Measurements from ENCODE around the gene MTG2.

MTG2 gene

DNA sequence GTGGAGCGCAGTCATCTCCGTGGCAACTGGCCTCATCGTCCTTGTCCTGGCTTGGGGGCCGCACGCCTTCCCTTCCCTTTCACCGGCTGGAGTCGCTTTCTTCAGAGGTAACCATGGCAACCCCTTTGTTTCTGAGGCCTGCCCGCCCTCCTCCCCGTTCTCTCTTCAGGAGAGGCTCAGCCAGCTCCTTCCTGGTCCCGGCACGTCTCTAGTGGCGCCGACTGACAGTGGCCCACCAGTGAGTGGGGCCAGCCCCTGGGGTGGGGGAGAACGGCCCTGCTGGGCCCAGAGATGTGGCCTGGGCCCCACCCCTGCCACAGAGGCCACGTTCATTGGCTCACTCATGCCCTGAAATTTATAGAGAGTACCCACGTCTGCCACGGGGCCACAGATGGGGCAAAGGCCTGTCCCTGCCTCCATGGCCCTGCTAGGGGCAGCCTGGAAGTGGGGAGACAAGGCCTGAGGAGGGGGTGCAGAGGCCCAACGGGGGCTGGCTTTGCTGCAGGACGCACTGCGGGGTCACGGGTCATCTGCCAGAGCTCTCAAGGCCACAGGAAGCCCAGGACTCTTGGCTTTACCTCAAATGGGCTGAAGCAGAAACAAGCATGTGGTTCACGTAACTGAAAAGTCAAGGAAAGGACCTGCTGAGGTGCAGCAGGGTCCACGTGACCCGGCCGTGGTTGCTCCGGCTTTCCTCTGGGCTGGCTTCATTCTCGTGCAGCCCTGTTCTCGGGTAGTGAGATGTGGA, 54.1 kb downstream of the MTG2 start:
- no peak for DNase-seq

DNA sequence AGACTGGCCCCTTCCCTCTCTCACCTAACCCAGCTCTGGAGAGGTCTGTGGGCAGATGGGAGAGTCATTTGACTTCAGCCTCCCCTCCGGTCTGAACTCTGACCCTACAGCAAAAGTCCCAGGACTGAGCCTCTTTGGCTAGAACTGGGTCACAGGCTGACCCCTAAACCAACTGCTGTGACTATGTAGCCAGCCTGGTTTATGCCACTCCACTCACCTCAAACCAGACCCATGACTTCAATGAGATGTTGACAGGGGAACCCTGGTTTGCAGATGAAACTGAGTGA, 54.6 kb downstream of the MTG2 start:
- no peak for DNase-seq

DNA sequence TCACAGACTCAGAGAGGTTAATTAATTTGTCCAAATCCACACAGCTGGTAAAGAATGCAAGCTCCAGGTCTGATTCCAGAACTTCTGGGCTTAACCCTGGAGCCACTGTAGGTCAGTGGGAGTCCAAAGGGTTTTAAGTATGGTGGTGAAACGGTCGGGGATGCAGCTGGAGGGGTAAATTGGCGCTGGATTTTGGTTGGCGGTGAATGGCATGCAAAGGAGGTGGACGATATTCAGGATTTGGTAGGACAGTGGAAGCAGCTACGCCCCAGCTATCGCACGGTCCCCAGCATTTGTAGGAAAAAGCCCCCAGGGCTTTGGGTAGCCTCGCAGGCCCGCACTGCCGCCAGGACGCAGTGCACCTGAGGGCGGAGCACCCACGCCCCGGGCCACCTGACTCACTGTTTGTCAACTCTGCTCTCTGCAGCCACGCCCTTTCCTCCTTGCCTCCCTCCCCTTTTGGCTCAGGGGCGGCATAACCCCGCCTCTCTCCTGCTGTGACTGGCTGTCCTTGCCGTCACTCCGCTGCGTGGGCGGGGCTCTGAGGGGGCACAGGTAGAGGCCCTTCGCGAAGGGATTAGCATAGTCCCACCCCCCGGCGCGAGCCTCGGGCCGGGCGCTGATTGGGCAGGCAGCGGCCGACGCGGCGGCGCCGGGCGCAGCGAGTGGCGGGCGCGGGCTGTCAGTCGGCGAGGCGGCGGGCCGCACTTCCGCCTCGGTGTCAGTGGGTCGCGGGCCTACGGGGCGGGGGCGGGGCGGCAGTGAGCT, 55.2 kb downstream of the MTG2 start, which contains the start of gene OSBPL2:
OSBPL2 (plus strand) TSS at position 721 of the 768 bp plus-strand sequence. CDS start 17,664 bp downstream, outside the sequence.
- peak; percentile 96 for DNase-seq

DNA sequence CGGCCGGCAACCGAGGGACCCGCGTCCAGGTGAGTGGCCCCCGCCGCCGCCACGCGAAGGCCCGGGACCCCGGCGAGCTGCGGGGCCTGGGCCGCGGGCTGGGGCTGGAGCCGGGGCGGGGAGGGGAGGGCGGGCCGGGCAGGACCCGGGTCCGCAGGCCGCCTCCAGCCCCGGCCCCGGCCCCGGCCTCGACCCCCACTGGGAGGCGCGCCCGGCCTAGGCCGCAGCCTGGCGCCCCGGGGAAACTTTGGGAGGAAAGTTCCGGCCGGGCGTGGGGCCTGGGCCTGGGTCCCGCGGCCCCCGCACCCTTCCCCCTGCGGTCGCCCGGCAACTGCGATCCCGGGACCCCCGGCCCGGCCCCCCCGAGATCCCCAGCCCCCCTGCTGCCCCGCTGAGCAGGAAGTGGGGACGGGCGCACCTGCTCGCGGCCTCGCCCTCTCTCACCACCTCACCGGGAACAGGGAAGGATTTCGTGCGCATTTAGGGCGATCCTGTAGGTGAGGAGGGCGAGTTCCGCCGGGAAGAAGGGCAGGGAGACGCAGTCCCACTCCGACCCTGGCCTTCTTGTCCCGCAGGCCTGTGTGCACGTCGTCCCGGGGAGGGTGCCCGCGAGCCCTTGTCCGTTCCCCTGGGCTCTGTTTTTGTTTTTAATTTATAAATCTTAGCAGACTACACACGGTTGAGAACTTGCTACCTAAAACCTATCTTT, 55.9 kb downstream of the MTG2 start:
- DNase-seq: peak; percentile 36

DNA sequence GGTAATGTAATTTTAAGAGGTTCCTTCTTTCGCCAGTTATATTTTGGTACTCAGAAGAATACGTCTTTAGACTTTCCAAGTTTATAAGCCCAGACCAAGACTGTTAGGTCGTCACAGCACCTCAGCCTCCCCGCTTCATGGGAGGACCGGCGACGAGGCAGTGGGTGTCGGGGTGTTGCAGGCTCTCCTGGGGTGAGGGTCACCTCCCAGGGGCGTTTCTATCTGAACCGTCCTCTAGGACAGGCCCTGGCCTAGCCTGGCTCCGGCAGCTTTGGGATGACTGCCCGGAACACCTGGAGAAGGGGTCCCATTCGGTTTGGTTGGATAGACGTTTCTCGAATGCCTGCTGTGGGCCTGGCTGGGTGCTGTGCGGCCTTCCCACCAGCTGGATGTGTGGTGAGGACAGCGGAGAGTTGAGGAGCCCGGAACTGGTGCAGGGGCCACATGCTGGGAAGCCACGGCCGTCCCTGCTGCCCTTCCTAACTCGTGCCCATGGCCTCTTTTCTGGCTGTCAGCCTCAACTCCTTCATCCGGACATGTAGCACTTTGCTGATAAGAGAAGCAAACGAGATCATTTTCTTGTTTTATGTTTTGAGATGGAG, 56.6 kb downstream of the MTG2 start:
- no peak for DNase-seq

DNA sequence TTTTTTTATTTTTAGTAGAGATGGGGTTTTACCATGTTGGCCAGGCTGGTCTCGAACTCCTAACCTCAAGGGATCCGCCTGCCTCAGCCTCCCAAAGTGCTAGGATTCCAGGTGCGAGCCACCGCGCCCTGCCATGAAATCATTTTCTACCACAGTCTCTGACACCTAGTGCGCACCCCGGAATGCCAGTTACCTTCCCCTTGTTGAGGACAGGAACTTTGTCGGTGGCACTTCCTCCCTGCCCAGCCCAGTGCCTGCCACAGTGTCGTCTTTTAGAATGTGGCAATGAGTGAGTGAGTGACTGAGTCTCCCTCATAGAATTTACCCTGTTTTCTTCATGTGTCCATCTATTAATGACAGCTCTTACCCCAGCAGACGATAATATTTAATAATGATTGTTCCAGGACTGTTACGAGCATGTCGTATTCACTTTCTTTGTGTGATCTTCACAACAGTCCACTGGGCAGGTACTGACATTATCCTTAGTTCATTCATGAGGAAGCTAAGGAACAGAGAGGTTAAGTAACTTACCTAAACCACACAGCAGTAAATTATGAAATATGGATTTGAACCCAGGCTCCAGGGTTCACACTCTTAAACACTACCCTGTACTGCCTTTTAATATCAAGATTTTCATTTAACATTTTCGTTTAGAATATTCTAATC, 57.3 kb downstream of the MTG2 start:
- no peak for DNase-seq

DNA sequence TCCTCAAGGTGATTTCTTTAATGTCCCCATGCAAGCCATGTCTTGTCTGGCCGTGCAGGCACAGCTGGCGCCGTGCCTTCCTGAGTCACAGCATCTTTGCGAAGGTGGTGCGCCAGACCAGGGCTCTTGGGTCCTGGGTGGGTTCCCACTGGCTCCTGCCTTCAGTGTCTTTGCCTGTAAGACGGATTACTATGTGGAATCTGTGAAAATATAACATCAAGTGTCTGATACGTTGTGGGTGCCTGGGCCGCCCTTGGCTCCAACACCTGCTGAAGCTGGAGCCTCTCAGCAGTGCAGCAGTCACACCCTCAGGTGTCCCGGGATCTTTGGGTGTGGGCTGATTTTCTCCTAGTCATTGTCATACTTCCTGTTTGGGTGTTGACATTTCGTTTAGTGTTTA, 58.7 kb downstream of the MTG2 start:
- DNase-seq: no peak

DNA sequence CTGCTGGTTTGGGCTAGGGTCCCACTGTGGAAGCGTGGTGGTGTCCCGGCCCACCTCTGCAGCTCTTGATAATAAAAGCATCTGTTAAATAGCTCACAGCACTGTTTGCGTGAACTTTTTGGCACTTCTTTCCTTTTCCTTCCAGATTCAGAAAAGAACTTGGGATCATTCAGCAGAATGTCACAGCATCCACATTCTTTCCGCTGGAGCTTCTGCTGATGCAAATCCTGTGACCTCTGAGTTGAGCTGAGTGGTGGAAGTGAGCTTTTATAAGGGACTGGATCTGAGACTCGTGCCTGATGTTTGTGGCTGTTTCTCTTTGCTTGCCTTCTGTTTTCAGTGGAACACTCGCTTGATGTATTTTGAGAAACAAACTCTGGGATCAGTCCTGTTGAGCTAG, 59.3 kb downstream of the MTG2 start:
- DNase-seq: no peak

DNA sequence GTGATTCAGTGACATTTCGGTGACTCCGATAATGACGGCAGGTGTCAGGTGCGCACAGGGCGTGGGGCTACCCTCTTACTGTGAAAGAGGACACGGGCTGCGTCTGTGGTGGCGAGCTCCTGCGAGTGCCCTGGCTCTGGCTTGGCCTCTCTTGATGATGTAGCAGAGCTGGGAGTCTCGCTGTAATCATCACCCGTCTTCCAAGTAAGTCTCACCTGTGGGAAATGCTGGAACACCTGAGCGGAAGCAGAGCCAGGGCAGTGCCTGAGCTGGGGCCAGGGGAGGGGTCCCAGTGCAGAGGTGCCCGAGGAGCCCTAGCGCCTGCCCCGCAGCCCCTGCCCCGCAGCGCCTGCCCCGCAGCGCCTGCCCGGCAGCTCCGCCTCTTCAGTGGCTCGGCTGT, 60.3 kb downstream of the MTG2 start:
- DNase-seq: no peak

DNA sequence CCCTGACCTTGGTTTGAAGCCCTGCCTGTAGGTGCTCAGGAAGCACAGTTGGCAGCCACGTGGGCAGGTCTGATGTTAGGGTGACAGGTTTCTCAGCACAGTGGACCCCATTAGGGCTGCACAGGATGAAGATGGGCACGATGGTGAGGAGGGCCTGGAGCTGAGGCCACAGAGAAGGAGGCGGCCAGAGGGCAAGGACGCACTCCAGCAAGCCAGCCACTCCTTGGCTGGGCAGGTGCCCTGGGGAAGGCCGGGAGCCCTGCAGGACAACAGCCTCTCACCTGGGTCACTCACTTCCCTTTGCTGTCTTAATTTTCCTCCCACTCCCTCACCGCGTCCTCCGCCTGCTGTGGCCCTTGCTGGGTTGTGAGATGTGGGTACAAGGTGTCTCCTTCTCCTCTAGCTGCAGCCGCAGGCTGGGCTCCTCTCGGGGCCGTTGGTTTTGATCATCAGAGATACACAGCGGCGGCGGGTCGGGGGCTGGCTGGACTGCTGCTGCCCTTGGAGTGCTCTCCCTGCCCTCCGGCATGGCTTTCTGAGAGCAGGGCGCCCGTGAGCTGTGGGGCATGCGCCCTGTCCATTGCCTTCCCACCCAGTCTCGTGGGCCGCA, 61.2 kb downstream of the MTG2 start:
- DNase-seq: no peak

DNA sequence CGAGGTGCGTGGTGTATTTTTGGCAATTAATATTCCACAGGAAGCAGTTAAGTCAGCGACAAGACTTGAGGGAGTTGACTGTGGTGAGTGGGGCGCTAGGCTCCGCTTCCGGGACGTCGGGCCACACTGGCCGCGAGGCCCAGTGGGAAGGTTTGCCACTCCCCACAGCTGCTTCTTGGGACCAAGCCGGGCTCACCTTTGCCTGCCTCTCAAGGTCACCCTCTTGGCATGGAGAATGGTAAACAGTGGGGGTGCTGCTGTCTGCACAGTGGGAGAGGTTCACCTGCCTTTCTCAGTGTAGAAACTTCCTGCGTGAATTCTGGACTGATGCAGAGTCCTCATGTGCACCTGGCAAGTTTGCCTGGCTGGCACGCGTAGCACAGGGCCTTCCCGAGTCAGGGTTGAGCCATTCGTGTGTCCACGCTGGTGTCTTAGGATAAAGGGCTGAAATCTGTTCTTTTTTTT, 61.8 kb downstream of the MTG2 start:
- no peak for DNase-seq

DNA sequence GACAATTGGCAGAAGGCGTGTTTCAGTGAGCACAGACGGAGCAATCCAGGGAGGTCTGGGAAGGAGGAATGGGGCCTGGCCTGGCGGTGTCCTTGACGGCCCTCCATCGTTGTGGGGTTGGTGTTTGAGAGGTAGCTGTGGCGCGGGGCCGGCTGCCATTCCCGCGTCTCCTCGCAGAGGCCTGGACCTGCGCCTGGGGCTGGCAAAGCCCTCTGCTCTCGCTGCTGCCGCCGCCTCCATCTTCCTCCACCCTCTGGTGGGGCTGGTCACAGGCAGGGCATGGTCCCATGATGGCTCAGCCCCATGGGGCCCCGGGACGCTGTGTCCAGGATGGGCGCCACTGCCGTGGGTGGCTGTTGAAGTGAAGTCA, 63.1 kb downstream of the MTG2 start:
- no peak for DNase-seq

DNA sequence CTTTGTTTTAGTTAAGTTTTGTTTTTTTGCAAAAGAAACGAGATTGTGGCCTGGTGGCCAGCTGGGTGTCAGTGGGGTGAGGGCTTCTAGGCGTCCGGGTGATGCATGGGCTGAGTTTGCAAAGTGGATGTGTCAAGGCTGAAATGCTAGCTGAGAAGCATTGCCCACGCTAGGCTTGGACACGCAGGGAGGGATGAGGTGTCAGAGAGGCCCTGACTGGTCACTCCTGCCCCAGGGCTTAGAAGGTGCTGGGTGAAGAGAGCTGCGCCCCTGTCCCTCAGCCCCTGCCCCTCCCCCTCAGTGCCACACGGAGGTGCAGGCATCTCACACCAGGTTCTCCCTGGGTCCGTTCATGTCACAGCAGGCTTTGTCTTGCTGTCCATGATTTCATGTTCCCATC, 63.6 kb downstream of the MTG2 start:
- DNase-seq: no peak

DNA sequence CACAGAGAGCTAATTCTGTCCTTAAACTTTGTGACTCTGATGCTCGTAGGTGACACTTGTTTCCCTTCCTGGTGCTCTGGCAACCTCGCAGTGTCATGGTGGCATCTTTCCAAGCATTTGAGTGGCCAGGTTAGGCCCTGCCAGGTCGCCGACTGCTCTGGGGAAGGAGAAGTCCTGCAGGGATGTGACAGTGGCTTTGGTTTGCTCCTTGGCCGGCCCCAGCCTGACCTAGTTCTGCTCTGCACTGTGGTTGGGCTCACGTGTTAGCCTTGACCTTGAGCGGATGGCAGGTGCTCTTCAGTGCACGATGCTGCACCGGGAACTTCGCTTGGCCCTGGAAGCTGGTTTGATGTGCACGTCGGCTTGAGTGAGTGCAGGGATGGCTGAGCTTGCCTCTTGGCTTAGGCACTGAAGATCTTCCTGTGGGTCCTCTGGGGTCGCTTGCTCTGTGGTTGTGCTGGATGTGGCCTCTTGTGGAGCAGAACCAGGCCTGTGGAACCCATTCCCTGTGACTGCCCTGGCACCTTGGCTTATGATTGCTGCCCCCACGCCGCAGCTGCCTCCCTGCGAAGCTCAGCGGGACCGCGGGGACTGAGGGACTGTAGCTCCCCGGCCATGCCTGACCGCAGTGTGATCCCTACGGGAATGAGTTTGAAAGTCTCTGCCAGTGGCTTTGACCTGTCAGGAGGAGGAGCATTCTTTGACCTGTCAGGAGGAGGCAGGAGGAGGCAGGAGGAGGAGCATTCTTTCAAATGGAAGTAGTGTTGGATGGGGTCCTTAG, 64.2 kb downstream of the MTG2 start:
- DNase-seq: peak; percentile 20

DNA sequence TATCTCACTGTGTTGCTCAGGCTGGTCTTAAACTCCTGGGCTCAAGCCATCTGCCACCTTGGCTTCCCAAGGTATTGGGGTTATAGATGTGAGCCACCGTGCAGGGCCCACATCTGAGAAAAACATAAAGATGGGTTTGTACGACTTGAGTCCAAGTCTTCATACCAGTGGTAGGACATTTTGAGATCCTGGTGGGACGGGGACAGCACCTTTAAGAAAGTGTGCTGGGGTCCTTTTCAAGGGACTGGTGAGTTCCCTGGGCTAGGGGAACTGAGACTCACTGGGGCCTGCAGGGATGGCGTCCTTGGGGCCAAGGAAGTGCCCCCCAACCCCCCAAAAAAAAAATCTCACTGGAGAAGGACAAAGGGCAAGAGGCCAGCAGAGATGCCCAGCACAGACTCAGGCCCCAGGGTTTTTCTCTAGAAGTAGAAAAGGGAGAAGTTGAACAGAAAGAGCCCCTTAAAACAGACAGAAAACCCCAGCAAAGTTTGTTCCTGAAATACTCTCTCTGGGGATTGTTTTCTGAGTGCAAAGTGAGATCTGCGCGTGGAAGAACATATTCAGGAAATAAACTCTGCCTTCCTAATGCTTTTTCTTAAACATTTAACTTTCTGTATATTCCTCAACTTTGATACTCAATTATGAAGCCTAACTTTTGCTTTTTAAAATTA, 66.2 kb downstream of the MTG2 start:
- DNase-seq: no peak

DNA sequence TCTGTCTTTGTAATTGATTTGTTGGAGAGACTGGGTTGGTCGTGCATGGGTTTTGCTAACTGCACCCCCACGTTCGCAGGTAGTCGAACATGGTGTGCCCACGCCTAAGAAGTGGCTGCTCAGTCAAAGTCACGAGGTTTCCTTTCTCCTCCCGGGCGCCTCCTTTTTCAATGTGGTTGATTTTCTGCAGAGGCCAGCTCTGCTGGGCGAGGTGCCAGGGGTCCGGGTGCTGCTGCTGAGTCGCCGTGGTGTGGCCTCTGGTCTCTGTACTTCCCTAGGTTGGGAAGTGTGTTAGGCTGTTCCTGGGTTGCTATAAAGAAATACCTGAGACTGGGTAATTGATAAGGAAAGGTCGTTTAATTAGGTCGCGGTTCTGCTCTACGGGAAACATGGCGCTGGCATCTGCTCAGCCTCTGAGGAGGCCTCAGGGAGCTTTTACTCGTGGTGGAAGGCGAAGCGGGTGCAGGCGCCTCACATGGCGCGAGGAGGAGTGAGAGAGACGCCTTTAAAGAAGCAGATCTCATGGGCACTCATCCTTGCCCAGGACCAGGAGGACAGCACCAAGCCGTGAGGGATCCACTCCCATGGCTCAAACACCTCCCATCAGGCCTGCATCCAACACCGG, 69.6 kb downstream of the MTG2 start:
- DNase-seq: no peak
